Left ventricle myocardium inferior (tissue), 1 donor: ENCODE results near the gene PRKRA. TPM values are rescaled to one million over a fixed set of nuclear protein-coding genes. Genes with fewer than 3 reads are reported as not detected.

Source experiments
- DNase-seq: peaks from one replicate; pipeline ENCODE4 v3.0.0-alpha.2; 2020
- H3K27ac ChIP-seq: fragments of 200-600 bp; replicated peaks from 2 replicates; pipeline ENCODE4 v1.8.0; 2021
- H3K27me3 ChIP-seq: fragments of 200-600 bp; 2 replicates; pipeline ENCODE4 v1.8.0; 2021; ENCODE audit warnings: low read depth
- H3K36me3 ChIP-seq: fragments of 200-600 bp; 2 replicates; pipeline ENCODE4 v1.8.0; 2021
- H3K4me1 ChIP-seq: fragments of 200-600 bp; 2 replicates; pipeline ENCODE4 v1.8.0; 2021
- H3K4me3 ChIP-seq: fragments of 200-600 bp; 2 replicates; pipeline ENCODE4 v1.8.0; 2021; ENCODE audit warnings: mild to moderate bottlenecking, moderate library complexity
- H3K9me3 ChIP-seq: fragments of 200-600 bp; replicated peaks from 2 replicates; pipeline ENCODE4 v1.8.0; 2021
- intact Hi-C: fragments of 100-400 bp; cut with micrococcal nuclease; formaldehyde crosslinking; loops from one replicate; pipeline ENCODE4 v1.11.0; 2022
- total RNA-seq: library from RNA; stranded (reverse); fragmentation: NEBNext Ultra II Directional; extraction: Animal tissue kit (Norgen Biotek cat#: 25700); gene quantifications from one replicate; pipeline ENCODE4 v1.2.1, GENCODE V29; 2021
- TF ChIP-seq, protein P1 (sequence below): fragments of 200-600 bp; IDR thresholded peaks from 2 replicates; pipeline ENCODE4 v1.8.0; 2021; ENCODE audit warnings: antibody characterized with exemption, mild to moderate bottlenecking, borderline replicate concordance
- donor health status: DM: no; HTN: yes; CAD: no; lungs with severe emphysema.

The PRKRA gene
- total RNA-seq, 1 donor from 2014 or later: 48.7 TPM

DNA sequence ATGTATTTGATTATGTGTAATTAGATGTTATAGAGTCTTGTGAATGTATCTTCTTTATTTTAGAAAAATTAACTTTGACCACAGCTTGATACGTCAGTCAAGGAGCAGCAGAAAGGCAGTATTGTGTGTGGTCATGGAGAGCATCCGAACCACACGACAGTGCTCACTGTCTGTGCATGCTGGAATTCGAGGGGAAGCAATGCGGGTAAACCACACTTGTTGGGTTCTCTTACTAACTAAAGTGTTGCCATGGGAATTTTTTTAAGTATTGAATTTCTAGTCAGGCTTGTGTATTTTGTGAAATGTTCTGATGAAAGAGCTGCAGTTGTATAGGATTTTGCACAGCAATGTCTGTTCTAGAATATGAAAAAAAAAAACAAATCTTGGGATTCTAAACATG, 5.0 kb upstream of the PRKRA start:
- Histone ChIP-seq H3K4me3 (no peak overlapping the region), H3K36me3 (no peaks in the 10 kb centered on the region), H3K27ac (no peak overlapping the region), H3K27me3 (no peaks in the 10 kb centered on the region), H3K4me1 (peaks cover 11% of the 10 kb centered on the region), H3K9me3 (no peaks in the 10 kb centered on the region)
- DNase-seq: no peak
- intact Hi-C loops: no loop called here
- TF ChIP-seq, protein P1, sequence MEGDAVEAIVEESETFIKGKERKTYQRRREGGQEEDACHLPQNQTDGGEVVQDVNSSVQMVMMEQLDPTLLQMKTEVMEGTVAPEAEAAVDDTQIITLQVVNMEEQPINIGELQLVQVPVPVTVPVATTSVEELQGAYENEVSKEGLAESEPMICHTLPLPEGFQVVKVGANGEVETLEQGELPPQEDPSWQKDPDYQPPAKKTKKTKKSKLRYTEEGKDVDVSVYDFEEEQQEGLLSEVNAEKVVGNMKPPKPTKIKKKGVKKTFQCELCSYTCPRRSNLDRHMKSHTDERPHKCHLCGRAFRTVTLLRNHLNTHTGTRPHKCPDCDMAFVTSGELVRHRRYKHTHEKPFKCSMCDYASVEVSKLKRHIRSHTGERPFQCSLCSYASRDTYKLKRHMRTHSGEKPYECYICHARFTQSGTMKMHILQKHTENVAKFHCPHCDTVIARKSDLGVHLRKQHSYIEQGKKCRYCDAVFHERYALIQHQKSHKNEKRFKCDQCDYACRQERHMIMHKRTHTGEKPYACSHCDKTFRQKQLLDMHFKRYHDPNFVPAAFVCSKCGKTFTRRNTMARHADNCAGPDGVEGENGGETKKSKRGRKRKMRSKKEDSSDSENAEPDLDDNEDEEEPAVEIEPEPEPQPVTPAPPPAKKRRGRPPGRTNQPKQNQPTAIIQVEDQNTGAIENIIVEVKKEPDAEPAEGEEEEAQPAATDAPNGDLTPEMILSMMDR: no peak

GRCh38 chr2:178452870-178453269, 1.9 kb upstream of the PRKRA start:
- no peak overlapping the region for H3K4me3 ChIP-seq
- H3K36me3 ChIP-seq: peaks cover 9% of the 10 kb centered on the region
- peaks cover 41% of the 10 kb centered on the region for H3K4me1 ChIP-seq
- TF ChIP-seq, protein P1: no peak
- H3K27me3 ChIP-seq: no peaks in the 10 kb centered on the region
- H3K27ac ChIP-seq: no peak overlapping the region
- DNase-seq: no peak
- intact Hi-C loops: no loop called here
- H3K9me3 ChIP-seq: no peaks in the 10 kb centered on the region

DNA sequence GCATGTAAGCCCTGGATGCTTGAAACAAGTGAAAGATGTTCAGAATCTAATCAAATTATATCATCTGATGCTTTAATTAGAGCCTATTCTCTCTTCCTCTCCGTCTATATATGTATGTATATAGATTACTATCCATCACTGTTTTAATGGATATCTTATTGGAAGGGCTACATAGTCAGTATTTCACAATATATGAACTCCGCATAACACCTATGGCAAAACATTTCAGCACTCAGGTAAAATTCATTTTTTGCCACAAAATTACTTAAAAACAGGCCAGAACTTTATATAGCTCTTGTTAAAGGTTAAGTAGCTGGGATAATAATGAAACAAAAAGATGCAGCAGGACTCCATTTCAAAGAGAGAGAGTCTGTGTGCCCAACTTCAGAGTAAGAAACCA, 1.4 kb upstream of the PRKRA start:
- TF ChIP-seq, protein P1: no peak
- H3K27ac ChIP-seq: no peak overlapping the region
- DNase-seq: no peak
- H3K27me3 ChIP-seq: no peaks in the 10 kb centered on the region
- intact Hi-C loops: no loop called here
- peaks cover 44% of the 10 kb centered on the region for H3K4me1 ChIP-seq
- H3K9me3 ChIP-seq: no peaks in the 10 kb centered on the region
- H3K36me3 ChIP-seq: peaks cover 9% of the 10 kb centered on the region
- H3K4me3 ChIP-seq: peak overlapping the region; percentile 91

GRCh38 chr2:178450524-178450773, 526 bp downstream of the PRKRA start:
- Histone ChIP-seq H3K27ac (peak overlapping the region; percentile 99), H3K27me3 (no peaks in the 10 kb centered on the region), H3K36me3 (peaks cover 20% of the 10 kb centered on the region), H3K4me1 (peaks cover 44% of the 10 kb centered on the region), H3K4me3 (peak overlapping the region; percentile 91), H3K9me3 (no peaks in the 10 kb centered on the region)
- TF ChIP-seq, protein P1: no peak
- intact Hi-C loops: no loop called here
- no peak for DNase-seq

DNA sequence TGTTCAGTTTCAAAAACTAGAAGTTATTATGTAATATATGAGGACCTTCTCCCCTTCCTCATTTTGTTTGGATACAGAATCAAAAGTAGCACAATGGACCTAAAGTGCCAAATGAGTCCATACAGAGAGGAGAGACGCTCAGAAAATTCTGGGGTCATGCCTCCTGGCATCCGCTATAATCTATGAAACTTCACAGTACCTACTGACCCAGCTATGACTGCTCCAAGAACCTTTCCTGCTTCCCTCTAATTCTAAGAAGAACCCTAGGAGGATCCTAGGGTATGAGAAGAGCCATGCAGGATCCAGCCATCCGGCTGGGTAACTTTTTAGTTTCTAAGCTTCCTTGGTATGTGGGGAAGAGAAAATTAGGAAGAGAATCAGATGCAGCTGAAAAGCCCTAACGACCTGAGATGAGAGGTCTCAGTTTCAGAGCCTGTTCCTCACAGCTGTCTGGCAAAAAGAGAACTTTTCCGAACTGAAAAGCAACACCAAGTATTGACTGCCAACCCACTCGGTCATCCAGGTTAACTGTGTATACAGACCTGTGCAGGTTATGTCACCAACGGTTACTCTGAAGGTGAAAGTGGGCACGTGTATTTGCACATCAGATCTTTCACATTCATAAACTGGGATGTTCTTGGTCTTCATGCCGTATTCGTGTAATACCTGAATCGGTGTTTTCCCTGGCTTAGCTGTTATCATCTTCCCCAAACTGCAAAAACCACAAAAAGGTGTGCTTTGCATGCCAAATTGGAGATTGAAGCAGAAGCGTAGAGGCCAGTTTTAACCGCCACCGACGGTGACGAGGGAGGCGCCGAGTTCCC, 1.1 kb downstream of the PRKRA start:
- Histone ChIP-seq H3K36me3 (peaks cover 25% of the 10 kb centered on the region), H3K27me3 (no peaks in the 10 kb centered on the region), H3K9me3 (no peaks in the 10 kb centered on the region), H3K27ac (peak overlapping the region; percentile 99), H3K4me1 (peaks cover 44% of the 10 kb centered on the region), H3K4me3 (peak overlapping the region; percentile 91)
- intact Hi-C loops: no loop called here
- TF ChIP-seq, protein P1: no peak
- no peak for DNase-seq
